Activated gamma-delta T cell treated with Interleukin-2 at 50 U/mL for 16 hours (primary cell): ENCODE measurements around the gene EIF2AK2.

Experiments
- DNase-seq: peaks from one replicate; pipeline ENCODE4 v3.0.0-alpha.2; 2020

The EIF2AK2 gene

GRCh38 chr2:37168217-37168981 lies 11.6 kb upstream of the EIF2AK2 start:
- peak; percentile 22 for DNase-seq

GRCh38 chr2:37167636-37168180 lies 10.9 kb upstream of the EIF2AK2 start:
- no peak for DNase-seq

GRCh38 chr2:37164757-37165156 lies 8.0 kb upstream of the EIF2AK2 start:
- no peak for DNase-seq

GRCh38 chr2:37156071-37156856 lies 516 bp downstream of the EIF2AK2 start:
- DNase-seq, result peak; percentile 6

GRCh38 chr2:37154785-37155184 lies 2.0 kb downstream of the EIF2AK2 start:
- no peak for DNase-seq

- DNase-seq, result no peak
Observed at GRCh38 chr2:37153224-37153623, 3.6 kb downstream of the EIF2AK2 start.

GRCh38 chr2:37149626-37150322 lies 7.0 kb downstream of the EIF2AK2 start:
- DNase-seq, result no peak

GRCh38 chr2:37148325-37148724 lies 8.5 kb downstream of the EIF2AK2 start:
- DNase-seq, result no peak

- DNase-seq, result no peak
Observed at GRCh38 chr2:37146062-37146461, 10.7 kb downstream of the EIF2AK2 start.

- DNase-seq, result no peak
Observed at GRCh38 chr2:37143974-37144373, 12.8 kb downstream of the EIF2AK2 start.

GRCh38 chr2:37142546-37142945 lies 14.2 kb downstream of the EIF2AK2 start:
- DNase-seq, result no peak

- no peak for DNase-seq
Observed at GRCh38 chr2:37132914-37133313, 23.9 kb downstream of the EIF2AK2 start.

- no peak for DNase-seq
Observed at GRCh38 chr2:37125416-37125815, 31.4 kb downstream of the EIF2AK2 start.

GRCh38 chr2:37119157-37119556 lies 37.6 kb downstream of the EIF2AK2 start:
- no peak for DNase-seq

- no peak for DNase-seq
Observed at GRCh38 chr2:37117566-37117965, 39.2 kb downstream of the EIF2AK2 start.

- DNase-seq, result no peak
Observed at GRCh38 chr2:37111958-37112357, 44.8 kb downstream of the EIF2AK2 start.

- no peak for DNase-seq
Observed at GRCh38 chr2:37110306-37111212, 46.2 kb downstream of the EIF2AK2 start.

- no peak for DNase-seq
Observed at GRCh38 chr2:37109523-37109922, 47.3 kb downstream of the EIF2AK2 start.

- DNase-seq, result no peak
Observed at GRCh38 chr2:37105150-37105549, 51.6 kb downstream of the EIF2AK2 start.

GRCh38 chr2:37104178-37104577 lies 52.6 kb downstream of the EIF2AK2 start:
- DNase-seq, result no peak

GRCh38 chr2:37102588-37102987 lies 54.2 kb downstream of the EIF2AK2 start:
- DNase-seq, result no peak

- DNase-seq, result no peak
Observed at GRCh38 chr2:37100054-37100453, 56.7 kb downstream of the EIF2AK2 start.
